Cerebellar cortex (tissue), 1 donor: Measurements from ENCODE around the gene PADI6.

Experiments
- DNase-seq: peaks from one replicate; pipeline ENCODE4 v3.0.0-alpha.2; 2015; ENCODE audit warnings: low spot score

Gene PADI6

GRCh38 chr1:17356387-17357026 is 15.5 kb upstream of the PADI6 start:
- no peak for DNase-seq

GRCh38 chr1:17358557-17358956 is 13.4 kb upstream of the PADI6 start:
- no peak for DNase-seq

GRCh38 chr1:17359031-17359430 is 13.0 kb upstream of the PADI6 start:
- no peak for DNase-seq

- DNase-seq = no peak
Measured at GRCh38 chr1:17359808-17360207, 12.2 kb upstream of the PADI6 start.

- DNase-seq = no peak
Measured at GRCh38 chr1:17360272-17360956, 11.6 kb upstream of the PADI6 start.

- DNase-seq = no peak
Measured at GRCh38 chr1:17361687-17362086, 10.3 kb upstream of the PADI6 start.

GRCh38 chr1:17363351-17363750 is 8.6 kb upstream of the PADI6 start:
- DNase-seq = no peak

- no peak for DNase-seq
Measured at GRCh38 chr1:17363771-17364170, 8.2 kb upstream of the PADI6 start.

GRCh38 chr1:17365293-17365692 is 6.7 kb upstream of the PADI6 start:
- DNase-seq = no peak

- no peak for DNase-seq
Measured at GRCh38 chr1:17369466-17369865, 2.5 kb upstream of the PADI6 start.

- DNase-seq = peak; percentile 5
Measured at GRCh38 chr1:17370618-17371017, 1.4 kb upstream of the PADI6 start.

- no peak for DNase-seq
Measured at GRCh38 chr1:17372955-17373354, 959 bp downstream of the PADI6 start.

- no peak for DNase-seq
Measured at GRCh38 chr1:17375651-17376050, 3.7 kb downstream of the PADI6 start.

- DNase-seq = no peak
Measured at GRCh38 chr1:17377325-17377953, 5.4 kb downstream of the PADI6 start.

GRCh38 chr1:17381161-17381560 is 9.2 kb downstream of the PADI6 start:
- no peak for DNase-seq

GRCh38 chr1:17392199-17392740 is 20.3 kb downstream of the PADI6 start:
- DNase-seq = no peak

- DNase-seq = no peak
Measured at GRCh38 chr1:17393230-17393629, 21.2 kb downstream of the PADI6 start.

- no peak for DNase-seq
Measured at GRCh38 chr1:17397910-17398695, 26.1 kb downstream of the PADI6 start.

- no peak for DNase-seq
Measured at GRCh38 chr1:17400725-17401341, 28.8 kb downstream of the PADI6 start.

- DNase-seq = no peak
Measured at GRCh38 chr1:17401841-17402240, 29.8 kb downstream of the PADI6 start.

- no peak for DNase-seq
Measured at GRCh38 chr1:17403081-17403480, 31.1 kb downstream of the PADI6 start.
